T-helper 22 cell (primary cell): Measurements from ENCODE around the gene CADPS.

Experiments used
- DNase-seq: peaks from one replicate; pipeline ENCODE4 v3.0.0-alpha.2; 2020; ENCODE audit warnings: low read depth

Gene CADPS

DNA sequence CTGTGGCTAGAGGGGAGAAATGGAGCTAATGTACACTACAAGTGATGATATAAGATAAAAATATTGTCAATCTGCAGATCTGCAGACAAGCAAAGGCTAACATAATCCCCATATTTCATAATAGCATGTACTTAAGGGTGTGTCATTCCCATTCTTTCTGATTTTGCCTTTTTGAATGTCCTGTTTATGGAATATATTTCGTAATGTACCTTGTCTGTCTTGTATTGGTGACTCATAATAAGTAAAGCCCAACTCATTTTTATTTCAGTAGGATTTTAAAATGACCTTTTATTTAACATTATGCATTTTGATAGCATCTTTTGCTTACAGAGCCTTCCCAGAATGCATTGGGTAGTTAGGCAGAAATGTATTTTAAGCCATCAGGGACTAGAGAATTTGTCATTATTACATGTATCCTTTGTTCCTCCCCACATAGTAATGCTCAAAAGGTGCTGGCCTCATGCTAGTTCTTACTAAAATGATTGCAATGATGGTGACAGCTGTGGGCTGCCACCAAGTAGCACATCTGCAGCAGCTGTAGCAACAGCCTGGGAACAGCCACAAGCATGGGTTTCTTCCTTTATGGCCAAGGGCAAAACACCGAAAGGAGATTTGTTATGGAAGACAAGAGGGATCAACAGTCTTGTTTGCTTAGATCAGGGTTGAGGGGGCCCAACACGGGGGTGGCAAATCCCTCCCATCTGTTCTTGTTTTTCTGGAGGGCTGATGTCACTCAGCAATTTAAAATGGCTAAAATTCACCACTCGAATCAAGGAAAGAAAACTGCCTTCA lies 188.5 kb downstream of the CADPS start:
- no peak for DNase-seq

DNA sequence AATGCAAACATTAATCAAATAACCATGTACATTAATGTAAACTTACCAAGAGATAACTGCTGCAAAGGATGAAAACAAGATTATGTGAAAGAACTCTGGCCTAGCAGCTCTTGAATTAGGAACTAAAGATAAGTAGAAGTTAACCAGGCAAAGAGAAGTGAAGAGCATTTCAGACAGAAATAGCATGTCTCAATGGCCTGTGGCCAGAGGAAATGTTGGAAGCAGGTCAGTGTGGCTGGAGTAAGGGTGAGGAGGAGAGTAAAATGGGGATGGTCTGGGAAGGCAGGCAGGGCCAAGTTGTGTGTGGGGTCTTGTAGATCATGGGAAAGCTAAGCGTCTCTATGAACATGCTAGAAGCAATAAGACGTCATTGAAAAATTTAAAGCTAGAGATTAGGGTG lies 192.4 kb downstream of the CADPS start:
- DNase-seq: no peak

DNA sequence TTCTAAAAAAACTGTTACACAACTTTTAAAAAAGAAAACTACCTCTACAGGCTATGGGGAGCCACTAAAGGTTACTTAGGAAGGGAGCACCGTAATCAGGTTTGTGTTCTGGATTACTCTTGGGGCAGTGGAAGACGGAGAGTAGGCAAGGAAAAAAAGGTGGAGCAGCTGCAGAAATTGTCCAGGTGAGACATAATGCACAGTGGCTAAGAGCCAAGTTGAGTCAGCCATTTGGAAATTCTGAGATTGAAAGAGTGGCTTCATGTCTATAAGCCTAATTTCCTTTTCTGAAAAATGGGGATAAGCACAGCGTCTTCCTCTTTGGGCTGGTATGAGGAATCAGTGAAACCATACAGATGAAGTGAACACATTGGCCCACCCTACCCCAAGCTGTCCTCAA lies 195.2 kb downstream of the CADPS start:
- no peak for DNase-seq

DNA sequence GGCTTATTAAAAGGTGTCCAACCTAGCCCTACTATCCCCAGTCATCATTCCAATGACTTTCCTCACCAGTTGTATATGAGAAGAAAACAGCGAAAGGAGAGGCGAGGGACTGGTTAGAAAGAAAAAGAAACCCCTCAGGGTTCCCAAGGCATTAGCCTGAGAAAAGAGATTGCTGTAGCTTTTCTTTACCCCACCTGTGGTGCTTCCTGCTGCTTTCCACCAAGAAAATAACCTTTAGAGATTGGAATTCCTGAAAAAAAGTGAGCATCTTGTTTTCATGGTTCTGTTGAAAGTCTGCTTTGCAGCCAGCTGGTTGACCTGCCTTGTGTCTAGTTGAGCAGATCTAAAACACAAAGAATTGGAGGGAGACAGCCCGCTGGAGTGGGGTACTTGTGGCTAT lies 196.4 kb downstream of the CADPS start:
- no peak for DNase-seq

DNA sequence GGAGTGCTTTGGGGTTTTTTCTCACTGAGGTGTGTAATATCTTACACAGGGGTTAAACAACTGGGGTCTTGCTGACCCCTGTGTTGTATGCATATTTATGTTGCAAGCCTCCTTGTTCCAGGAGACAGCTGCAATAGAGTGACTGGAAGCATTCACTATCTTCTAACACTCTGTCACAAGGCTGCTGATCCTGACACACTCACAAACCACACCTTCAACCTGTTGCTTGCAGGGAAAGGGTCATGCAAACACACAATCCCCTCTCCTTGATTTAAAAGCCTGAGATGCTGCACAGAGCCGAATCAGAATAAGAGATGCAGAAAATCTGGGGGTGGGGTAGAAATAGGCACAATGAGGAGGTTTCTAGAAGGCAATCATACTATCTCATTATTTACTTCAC lies 197.3 kb downstream of the CADPS start:
- no peak for DNase-seq

DNA sequence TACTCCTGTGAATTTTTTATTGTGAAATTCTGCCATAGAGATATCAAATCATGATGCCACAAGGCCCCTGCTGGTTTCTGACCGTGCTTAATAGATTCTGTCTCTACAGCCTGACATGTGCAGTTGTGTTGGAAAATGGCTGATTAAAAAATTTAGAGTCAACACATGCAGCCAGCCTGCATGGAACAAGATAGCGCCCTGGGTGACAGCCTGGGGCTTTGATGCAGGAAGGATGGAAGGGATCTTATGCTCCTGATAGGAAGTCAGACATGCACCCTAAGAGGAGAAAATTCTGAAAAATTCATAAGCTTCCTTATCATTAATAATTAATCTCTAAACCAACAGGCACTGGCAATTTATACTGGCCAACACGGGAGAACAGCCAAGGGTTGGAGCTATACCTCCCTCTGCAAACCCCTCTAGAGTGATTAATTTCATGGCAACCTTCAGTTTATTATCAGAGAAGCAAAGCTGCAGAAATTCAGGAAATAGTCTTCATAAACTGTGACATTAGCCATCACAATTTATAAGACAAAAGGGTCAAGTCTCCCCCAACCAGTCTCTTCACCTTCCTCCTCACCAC lies 198.4 kb downstream of the CADPS start:
- DNase-seq: no peak

DNA sequence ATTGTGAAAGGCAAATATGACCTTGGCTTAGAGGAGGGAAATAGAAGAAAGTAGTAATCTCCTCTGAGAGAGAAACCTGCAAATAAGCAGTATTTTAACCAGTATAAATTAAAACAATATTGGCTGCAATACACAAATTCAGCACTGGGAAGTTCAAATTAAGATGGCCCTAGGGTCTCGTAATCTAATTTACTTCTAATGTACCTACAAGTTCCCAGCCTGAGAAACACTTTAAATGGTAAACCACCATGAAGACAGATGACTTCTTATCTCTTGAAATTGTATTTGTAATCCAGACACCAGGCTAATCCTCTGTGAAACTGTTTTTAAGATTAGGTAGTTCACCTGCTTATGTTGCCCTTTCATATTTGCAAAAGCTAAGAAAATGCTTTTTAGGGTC lies 199.7 kb downstream of the CADPS start:
- no peak for DNase-seq

DNA sequence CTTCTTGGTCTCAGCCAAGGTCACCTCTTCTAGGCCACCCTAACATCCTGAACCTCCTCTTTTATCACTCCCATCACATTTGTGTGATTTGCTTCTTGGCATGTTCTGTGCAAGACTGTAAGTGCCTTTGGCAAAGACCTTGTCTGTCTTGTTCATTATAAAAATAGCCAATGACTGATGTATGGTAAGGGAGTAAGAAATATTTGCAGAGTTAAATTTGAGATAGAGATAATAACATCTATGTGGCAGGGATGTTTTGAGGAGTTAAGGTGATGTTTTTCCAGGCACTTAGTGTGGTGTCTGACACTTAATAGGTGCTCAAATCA lies 202.3 kb downstream of the CADPS start:
- no peak for DNase-seq

DNA sequence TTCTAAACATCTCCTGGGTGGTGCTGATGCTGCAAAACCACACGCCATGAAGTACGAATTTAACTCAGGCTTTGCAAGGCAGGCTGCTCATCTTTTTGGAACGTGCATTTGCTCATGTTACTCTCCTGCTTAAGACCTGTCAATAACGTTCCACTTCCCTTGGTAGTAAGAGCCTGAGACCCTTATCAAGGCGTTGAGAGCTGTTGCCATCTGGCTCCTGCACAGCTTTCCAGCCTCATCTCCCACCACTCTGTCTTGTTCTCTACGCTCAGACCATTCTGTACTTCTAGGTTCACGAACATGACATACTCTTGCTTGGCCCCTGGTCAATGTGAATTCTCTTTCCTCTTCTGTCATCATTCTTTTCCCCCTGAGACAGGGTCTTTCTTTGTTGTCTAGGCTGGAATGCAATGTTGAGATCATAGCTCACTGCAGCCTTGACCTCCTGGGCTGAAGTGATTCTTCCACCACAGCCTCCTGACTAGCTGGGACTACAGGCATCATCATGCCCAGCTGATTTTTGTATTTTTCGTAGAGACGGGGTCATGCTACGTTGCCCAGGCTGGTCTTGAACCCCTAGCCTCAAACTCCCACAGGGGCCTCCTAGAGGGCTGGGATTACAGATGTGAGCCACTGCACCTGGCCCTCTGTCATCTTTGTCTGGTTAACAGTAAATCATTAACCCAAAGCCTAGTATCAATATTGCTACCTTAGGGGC lies 202.8 kb downstream of the CADPS start:
- DNase-seq: no peak

DNA sequence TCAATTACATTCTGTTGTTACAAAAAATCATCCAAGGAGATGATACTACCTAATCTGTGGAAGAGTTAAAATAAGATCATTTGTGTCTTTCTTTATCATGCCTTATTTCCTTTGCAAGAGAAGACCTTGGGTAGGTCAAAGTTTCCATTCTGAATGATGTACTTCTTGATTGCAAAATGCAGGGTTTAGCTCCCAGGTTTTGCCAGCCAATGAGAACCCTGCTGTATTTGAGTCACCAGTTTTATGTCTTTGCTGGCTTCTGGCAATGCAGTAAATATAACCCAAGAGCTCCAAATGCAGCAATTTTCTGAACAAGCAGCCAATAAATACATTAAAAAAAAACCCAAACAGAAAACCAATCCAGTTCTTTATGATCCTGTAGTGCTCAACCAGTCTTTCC lies 204.9 kb downstream of the CADPS start:
- DNase-seq: no peak

DNA sequence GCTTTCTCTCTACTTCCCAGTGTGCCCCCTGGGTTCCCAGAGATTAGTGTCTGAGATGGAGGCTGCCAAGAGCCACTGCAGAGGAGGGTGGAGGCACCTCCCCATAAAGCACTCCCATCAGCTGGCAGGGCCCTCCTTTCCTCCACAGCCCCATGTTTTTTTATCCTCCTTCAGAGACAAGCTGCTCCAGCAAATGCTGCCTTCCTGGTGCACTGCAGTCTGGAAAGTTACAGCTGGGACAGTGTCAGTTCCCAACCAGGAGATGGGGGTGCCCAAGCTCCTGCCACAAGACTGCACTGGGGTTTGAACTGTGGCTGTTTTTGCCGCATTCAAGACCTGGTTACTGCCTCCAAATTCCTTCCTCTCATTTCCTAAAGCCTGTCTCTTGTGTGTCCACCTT lies 206.1 kb downstream of the CADPS start:
- no peak for DNase-seq

DNA sequence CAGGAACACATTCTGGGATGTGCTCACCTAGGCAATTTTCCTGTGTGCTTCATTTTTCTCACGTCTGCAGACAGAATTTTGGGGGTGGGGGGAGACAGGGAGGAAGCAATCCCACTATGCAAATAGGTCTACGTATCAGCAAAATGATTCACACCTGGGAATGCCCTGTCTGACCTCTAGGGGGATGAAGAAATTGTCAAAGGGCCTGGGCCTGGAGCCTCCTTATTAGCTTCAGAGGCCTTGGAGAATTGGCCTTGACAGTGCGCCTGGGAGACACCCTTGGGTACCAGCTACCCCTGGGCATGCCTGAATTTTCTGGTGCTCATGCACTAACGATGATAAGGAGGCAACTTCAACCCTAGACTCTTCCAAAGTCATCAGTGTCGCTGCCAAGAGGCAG lies 207.5 kb downstream of the CADPS start:
- DNase-seq: no peak

DNA sequence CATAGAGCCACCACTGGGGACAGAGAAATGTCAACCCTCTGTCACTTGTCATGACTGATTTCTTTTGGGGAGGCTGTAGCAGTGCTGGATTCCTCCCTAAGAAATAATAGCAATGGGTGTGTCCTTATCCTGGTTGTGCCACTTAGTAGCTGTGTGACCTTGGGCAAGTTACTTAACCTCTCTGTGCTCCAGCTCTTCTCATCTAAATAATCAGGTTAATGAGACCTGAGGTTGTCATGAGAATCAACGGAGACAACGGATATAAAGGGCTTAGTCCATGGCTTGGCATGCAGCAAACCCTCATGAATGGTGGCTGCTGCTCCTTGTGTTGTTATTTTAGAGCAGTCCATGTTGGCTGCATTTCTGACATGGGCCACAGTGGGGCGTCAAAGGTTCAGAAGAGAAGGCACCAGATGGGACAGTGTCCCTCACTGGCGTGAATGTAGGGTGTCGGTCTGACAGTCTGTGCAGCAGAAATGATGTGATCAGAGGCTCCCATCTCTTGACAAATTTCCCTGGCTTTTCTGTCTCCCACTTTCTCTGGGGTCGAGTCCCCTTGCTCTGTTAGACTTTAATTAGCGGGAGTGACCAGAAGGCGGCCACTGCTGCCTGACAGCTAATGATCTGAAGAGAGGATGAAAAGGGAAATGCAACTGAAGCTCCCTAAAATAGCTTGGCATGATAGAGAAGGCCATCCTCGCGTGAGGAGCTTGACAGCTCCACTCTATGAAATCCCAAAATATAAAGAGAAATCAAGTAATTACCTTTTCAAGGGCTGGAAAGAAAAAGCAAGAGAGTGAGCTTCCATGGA lies 209.4 kb downstream of the CADPS start:
- DNase-seq: no peak

DNA sequence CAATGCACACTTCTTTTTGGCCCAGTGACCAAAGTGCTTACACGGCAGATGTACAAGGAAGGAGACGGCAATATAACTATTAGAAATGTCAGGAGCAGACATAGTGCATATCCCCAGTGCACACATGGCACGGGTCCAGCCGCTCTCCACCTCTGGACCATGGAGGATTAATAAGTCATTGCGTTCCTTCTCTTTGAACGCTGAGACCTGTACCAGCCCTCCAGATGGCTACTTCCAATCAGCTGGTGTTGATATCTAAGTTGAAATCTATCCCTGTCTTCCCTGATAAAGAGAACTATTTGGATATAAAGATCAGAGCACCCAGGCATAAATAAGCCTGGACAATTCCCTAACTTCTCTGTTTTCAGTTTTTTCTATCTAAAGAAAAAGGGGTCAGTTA lies 212.5 kb downstream of the CADPS start:
- no peak for DNase-seq

DNA sequence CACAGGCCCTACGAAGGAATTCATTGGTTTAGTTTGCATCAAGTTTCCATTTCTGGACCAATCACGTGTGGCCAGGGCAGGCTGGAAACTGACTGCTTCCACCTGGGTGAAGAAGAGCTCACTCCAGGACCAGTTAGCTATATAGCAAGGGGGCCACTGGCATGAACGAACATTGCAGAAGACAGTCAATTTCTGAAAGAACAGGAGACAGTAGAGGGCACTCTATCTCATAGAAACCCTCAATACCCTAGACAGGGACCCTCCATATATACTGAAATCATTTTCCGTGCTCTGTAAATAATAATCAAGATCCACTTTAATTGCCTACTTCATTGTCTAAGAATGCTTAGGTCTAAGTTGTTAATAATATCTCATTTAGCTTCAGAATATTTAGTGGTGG lies 215.6 kb downstream of the CADPS start:
- DNase-seq: no peak

DNA sequence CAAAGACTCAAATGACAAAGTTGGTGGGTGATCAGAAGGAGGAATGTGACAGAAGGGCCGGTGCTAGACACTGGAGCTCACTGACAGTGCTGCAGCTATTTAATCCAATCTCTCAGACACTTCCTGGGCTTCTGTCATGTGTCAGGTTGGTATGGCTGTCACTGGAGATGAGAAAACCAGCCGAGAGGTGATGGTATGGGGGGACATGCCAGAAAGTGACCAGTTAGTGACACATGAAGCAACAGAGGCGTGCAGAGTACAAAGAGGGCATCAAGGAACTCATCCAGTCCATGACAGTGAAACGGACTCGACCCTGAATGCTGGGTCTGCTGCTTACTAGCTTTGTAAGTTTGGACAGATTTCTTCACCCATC lies 219.5 kb downstream of the CADPS start:
- DNase-seq: no peak

DNA sequence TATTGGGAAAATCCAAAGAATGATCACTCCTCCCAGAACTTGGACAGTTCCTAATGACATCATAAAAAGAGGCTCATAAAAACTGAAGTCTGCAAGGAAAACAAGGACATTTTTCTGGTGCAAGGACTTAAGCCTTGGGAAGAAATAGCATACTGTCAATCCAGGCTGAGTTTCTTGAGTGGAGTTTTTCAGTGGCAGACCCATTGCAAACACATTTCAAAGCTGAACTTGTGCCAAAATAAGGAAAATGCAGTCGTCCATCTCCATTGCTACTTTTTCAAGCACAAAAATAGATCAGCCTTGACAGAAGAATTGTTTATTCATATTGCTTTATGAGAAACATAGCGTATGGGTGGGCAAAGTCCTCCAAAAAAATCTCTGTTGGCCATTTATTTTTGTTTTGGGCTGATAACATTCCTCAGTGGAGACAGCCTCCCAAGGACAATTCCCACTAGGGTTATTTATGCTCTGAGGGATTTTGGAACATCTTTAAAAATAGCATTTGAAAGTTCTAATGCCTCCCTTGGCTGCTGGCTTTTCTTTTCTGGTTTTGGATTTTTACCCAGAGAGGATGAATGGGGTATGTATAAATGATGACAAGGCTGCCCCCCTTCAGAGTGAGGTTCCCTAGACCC lies 220.0 kb downstream of the CADPS start:
- no peak for DNase-seq

DNA sequence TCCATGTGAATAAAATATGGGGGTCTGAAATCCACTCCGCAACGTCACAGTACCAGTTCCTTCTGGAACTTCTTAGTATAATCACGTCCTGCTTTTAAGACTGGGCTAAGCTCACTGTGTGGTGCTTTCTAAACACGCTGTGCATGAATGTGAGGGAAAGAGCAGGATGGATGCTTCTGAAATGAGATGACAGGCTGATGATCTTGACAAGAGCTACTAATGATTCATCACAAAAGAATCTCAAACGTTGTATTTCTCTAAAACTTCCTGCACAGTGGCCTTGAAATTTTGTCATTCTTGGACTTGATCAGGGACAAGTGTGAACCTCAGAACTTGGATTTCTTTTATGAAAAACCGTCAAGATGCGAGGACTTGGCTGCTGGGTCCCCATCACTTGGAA lies 221.4 kb downstream of the CADPS start:
- DNase-seq: no peak

DNA sequence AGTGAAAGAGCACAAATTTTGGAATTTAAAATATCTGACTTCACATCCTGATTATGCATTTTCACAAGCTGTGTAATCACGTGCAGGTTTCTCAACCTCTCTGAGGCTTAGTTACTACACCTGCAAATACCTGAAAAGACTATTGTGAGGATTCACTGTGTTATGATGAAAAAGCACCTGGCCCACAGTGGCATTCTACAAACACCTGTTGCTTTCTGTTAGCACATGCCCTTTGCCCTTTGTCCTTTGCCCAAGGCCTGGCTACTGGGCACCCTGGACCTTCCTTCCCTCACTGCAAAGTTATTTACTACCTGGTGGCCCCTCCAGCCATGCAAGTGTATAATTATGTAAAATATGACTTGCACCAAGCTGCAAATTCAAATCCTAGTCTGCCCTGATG lies 227.5 kb downstream of the CADPS start:
- DNase-seq: no peak

DNA sequence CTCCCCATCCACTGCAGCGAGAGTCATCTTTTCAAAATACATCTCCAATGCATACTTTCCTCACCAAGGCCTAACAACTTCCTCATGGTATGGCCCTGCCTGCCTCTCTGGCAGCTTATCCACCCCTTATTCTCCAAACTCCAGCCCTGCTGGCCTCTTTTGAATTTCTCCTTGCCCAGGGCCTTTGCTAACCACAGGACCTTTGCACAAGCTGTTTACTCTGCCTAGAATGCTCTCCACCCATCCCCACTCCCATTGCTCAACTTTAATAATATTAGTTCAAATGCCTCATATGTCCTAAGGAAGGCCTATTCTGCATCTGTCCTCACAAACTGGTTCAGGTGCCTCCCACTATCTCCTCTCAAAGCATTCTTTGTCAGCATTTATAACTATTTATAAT lies 230.7 kb downstream of the CADPS start:
- DNase-seq: no peak

DNA sequence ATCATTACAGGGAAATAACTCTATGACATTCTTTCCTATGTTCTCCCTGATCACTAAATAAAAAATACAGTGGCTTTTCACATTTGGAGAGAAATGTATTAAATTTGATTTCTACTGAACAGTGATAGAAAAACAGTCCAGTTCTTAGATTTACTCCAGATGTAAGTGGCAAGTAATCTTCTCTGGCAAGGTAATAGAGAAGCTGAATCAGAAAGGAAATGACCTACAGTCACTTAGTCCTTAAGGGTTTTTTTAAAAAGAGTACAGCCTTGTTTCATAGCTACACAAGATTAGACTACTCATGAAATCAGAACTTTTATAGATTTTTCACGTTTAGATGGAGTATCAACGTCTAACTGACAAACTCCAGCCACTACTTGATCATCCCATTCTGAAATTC lies 236.9 kb downstream of the CADPS start:
- no peak for DNase-seq

DNA sequence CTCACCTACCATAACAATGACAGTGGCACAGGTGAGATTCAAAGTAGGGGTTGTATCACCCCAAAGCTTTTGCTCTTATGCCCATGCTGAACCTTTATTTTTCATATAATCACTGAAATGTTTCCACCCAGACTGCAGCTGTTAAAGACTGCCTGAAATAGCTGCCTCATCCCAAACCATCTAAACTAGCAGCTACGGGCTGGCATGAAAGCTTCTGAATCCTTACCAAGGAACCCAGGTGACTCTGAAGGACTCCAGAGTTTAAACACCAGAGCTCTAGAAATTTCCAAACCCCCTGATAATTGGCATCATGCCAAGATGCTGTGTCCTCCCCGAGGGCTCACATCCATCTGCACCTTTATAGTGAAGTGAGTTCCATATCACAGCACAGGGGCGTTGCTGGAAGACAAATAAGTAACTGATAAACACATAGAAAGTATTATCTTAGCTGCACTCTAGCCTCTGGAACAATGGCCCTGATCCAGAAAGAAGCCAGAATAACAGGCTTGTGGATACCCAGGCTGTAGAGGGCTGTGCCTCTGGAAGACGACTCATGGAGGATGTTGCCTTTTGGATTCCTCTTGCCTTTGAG lies 238.9 kb downstream of the CADPS start:
- no peak for DNase-seq
